HL-60 (cell line): ENCODE results near the gene HIVEP1.

Experiments used
- GABPA ChIP-seq: IDR thresholded peaks from 2 replicates; pipeline ENCODE4 v1.6.1; 2012; ENCODE audit warnings: low read depth
- POLR2AphosphoS5 ChIP-seq: IDR thresholded peaks from 2 replicates; pipeline ENCODE4 v1.6.1; 2012; ENCODE audit warnings: low read depth
- TF ChIP-seq, protein P1 (sequence below): IDR thresholded peaks from one replicate; pipeline ENCODE4 v1.5.1; 2011; ENCODE audit warnings: low read length, control low read depth, inconsistent platforms; ENCODE audit not compliant: insufficient read depth
- TF ChIP-seq, protein P2 (sequence below): IDR thresholded peaks from 2 replicates; pipeline ENCODE4 v1.6.1; 2012; ENCODE audit warnings: low read depth; ENCODE audit not compliant: insufficient replicate concordance

DNA sequence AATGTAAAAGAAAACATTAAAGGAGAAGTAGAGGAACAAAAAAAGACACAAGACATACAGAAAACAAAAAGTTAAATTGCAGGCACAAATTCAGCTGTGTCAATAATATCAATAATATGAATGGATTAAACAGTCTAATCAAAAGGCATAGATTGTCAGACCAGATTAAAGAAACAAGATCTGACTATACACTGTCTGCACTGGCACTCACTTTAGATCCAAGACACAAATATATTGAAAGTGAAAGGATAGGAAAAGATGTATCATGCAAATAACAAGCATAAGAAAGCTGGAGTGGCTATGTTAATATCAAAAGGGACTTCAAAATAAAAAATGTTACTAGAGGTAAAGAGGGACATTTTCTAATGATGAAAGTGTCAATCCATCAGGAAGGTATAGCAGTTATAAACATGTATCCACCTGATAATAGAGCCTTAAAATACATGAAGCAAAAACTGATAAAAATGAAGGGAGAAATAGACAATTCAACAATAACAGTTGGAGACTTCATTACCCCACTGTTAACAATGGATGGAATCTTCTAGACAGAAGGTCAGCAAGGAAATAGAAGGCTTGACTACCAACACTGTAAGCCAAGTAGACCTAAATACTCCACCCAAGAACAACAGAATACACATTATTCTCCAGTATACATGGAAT is 89.7 kb downstream of the HIVEP1 start:
- TF ChIP-seq, protein P1, sequence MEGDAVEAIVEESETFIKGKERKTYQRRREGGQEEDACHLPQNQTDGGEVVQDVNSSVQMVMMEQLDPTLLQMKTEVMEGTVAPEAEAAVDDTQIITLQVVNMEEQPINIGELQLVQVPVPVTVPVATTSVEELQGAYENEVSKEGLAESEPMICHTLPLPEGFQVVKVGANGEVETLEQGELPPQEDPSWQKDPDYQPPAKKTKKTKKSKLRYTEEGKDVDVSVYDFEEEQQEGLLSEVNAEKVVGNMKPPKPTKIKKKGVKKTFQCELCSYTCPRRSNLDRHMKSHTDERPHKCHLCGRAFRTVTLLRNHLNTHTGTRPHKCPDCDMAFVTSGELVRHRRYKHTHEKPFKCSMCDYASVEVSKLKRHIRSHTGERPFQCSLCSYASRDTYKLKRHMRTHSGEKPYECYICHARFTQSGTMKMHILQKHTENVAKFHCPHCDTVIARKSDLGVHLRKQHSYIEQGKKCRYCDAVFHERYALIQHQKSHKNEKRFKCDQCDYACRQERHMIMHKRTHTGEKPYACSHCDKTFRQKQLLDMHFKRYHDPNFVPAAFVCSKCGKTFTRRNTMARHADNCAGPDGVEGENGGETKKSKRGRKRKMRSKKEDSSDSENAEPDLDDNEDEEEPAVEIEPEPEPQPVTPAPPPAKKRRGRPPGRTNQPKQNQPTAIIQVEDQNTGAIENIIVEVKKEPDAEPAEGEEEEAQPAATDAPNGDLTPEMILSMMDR: no peak
- TF ChIP-seq POLR2AphosphoS5 (no peak), GABPA (no peak)
- TF ChIP-seq, protein P2, sequence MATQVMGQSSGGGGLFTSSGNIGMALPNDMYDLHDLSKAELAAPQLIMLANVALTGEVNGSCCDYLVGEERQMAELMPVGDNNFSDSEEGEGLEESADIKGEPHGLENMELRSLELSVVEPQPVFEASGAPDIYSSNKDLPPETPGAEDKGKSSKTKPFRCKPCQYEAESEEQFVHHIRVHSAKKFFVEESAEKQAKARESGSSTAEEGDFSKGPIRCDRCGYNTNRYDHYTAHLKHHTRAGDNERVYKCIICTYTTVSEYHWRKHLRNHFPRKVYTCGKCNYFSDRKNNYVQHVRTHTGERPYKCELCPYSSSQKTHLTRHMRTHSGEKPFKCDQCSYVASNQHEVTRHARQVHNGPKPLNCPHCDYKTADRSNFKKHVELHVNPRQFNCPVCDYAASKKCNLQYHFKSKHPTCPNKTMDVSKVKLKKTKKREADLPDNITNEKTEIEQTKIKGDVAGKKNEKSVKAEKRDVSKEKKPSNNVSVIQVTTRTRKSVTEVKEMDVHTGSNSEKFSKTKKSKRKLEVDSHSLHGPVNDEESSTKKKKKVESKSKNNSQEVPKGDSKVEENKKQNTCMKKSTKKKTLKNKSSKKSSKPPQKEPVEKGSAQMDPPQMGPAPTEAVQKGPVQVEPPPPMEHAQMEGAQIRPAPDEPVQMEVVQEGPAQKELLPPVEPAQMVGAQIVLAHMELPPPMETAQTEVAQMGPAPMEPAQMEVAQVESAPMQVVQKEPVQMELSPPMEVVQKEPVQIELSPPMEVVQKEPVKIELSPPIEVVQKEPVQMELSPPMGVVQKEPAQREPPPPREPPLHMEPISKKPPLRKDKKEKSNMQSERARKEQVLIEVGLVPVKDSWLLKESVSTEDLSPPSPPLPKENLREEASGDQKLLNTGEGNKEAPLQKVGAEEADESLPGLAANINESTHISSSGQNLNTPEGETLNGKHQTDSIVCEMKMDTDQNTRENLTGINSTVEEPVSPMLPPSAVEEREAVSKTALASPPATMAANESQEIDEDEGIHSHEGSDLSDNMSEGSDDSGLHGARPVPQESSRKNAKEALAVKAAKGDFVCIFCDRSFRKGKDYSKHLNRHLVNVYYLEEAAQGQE: no peak
